GM18867 (cell line): ENCODE measurements around the gene SLC47A2.
"Not testable (repeated sequence)": the region's sequence is repeated elsewhere in the genome, so short reads cannot be mapped to it uniquely, and the experiment has no call there.

Source experiments
- ATAC-seq: cut with Tn5 transposase; IDR thresholded peaks from one replicate; pipeline ENCODE4 v1.9.1; 2021; ENCODE audit warnings: mild to moderate bottlenecking, moderate library complexity; ENCODE audit not compliant: unreplicated experiment

The SLC47A2 gene

DNA sequence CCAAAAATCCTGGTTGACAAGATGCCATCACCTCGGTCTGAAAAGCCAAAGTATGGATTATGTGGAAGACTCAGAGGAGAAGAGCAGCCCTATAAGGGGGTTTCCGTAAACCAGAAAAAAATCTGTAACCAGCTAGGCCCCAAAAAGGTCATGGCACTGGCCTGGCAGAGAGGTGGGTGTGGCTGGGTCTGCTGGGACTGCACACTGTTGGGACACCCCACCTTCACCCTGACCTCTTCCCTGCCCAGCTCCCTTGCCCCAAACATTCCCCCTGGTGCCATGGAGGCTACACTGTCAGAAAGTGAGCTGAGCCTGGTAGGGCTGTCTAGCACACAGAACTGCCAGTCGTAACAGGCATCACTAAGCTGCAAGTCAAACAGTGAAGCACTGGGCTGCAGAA, 6.5 kb downstream of the SLC47A2 start:
- ATAC-seq: no peak

GRCh38 chr17:19708431-19709175, 7.8 kb downstream of the SLC47A2 start:
- ATAC-seq: no peak

DNA sequence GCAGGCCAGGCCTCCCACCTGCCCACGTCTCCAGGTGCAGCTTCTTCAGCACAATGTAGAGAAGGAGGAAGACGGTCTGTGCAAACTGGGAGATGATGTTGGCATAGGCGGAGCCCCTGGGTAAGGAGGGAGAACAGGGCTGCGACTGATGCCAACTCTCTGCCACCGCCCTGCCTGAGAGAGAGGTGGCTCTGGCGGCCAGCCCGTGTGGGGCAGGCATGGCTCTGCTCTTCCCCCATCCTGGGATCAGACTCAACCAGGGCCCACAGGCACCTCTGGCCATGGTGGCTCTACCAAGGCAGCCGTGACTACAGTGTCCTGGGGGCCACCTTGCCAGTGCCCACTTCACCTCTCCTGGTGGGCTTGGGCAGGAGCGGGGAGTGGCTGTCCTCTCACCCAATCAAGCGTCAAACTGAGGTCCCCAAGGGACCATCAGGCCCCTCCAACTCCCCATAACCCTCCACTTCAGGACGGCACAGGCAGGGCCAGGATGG, 8.6 kb downstream of the SLC47A2 start:
- no peak for ATAC-seq

- no peak for ATAC-seq
Observed at GRCh38 chr17:19706791-19707727, 9.3 kb downstream of the SLC47A2 start.

DNA sequence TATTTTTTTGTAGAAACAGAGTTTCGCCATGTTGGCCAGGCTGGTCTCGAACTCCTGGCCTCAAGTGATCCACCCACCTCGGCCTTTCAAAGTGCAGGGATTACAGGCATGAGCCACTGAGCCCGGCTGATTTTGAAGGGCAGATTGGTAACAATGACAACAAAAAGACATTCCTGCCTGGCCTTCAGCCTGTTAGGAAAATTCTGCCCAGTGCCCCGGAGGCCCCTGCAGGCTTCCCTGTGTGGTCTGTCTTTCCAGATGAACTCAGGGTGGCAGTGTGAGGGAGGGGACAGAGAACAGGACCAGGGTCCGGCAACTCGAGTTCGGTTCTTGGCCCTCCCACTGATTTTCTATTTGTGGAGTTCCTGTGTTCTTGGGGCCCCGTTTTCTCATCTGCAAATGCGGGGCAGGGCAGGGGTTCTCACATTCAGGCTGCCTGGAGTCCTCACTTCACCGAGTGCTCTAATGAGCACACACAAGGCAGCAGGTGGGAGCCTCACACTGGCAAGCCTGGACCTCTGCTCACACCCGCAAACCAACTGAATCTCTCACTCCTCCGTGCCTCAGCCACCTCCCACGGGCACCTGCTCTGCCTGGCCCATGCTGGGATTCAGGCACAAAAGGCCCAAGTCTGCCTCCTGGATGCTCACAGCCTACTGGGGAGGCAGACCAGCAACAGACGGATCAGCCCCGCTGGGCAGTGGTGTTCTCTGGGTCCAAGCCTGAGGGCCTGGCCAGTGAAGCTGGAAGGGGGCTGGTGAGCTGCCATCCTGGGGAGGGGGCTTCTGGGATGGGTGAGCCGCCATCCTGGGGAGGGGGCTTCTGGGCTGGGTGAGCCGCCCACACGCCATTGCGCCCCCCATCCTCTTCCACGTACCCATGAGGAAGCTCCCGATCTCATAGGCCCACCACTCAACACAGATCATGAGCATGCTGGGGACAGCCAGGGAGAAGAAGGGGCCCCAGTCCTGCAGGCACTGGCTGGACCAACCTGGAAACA, 10.3 kb downstream of the SLC47A2 start:
- no peak for ATAC-seq

- no peak for ATAC-seq
Observed at GRCh38 chr17:19705201-19705600, 11.2 kb downstream of the SLC47A2 start.

GRCh38 chr17:19703828-19704613, 12.4 kb downstream of the SLC47A2 start:
- ATAC-seq: no peak

- no peak for ATAC-seq
Observed at GRCh38 chr17:19703106-19703827, 13.1 kb downstream of the SLC47A2 start.

DNA sequence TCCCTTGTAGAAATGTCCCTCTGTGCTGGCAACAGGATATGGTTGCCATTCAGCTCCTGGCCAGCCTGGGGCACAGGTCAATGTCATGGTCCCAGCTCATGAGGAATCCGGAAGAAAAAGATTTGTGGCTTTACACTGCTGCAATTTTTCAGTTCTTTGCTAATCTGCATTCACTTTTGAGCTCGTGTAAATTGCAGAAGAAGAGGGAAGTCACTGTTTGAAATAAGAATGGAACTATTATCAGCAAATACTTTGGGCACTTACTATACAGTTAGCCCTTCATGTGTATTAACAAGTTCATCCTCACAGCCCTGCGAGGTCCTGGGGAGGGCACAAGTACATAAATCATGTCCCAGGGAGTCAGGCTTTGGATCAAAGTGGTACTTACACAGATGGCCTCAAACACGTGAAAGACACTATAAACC, 14.2 kb downstream of the SLC47A2 start:
- ATAC-seq: no peak

DNA sequence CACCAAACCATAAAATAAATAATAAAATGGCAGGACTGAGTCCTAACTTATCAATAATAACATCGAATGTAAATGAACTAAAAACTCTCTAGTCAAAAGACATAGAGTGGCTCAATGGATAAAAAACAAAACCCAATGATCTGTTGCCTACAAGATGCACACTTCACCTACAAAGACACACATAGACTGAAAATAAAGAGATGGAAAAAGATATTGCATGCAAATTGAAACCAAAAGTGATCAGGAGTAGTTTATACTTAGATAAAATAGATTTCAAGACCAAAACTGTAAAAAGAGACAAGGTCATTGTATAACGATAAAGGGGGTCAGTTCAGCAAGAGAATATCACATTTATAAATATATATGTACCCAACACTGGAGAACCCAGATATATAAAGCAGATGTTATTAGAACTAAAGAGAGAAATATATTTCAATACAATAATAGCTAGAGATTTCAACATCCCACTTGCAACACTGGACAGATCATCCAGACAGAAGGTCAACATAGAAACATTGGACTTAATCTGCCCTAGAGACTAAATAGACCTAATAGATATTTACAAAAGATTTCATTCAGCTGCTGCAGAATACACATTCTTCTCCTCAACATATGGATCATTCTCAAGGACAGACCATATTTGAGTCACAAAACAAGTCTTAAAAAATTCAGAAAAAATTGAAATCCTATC, 29.8 kb downstream of the SLC47A2 start:
- ATAC-seq: no peak

DNA sequence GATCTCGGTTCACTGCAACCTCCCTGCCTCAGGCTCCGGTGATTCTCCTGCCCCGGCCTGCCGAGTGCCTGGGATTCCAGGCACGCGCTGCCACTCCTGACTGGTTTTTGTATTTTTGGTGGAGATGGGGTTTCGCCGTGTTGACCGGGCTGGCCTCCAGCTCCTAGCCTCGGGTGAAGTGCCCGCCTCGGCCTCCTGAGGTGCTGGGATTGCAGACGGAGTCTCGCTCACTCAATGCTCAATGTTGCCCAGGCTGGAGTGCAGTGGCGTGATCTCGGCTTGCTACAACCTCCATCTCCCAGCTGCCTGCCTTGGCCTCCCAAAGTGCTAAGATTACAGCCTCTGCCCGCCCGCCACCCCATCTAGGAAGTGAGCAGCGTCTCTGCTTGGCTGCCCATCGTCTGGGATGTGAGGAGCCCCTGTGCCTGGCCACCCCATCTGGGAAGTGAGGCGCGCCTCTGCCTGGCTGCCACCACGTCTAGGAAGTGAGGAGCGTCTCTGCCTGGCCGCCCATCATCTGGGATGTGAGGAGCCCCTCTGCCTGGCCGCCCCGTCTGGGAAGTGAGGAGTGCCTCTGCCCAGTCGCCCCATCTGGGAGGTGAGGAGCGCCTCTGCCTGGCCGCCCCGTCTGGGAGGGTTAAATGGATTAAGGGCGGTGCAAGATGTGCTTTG, 31.3 kb downstream of the SLC47A2 start:
- not testable (repeated sequence) for ATAC-seq

DNA sequence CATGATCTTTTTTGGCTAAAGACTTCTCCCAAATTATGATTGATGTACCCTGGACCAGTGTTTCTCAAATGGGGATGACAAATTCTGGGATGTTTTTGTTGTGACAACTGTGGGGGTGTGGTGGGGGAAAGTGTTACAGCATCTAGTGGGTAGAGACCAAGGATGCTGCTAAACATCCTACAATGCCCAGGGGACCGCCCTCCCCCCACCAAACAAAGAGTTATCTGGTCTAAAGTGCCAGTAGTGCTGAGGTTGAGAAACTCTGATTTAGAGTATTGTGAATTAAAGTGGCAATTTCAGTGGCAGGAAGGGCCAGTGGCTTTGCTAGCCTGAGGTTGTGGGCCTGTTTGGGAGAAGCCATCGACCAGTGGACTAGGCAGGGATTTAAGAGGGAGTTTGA, 33.3 kb downstream of the SLC47A2 start:
- no peak for ATAC-seq

GRCh38 chr17:19678581-19679453, 37.6 kb downstream of the SLC47A2 start:
- ATAC-seq: no peak

DNA sequence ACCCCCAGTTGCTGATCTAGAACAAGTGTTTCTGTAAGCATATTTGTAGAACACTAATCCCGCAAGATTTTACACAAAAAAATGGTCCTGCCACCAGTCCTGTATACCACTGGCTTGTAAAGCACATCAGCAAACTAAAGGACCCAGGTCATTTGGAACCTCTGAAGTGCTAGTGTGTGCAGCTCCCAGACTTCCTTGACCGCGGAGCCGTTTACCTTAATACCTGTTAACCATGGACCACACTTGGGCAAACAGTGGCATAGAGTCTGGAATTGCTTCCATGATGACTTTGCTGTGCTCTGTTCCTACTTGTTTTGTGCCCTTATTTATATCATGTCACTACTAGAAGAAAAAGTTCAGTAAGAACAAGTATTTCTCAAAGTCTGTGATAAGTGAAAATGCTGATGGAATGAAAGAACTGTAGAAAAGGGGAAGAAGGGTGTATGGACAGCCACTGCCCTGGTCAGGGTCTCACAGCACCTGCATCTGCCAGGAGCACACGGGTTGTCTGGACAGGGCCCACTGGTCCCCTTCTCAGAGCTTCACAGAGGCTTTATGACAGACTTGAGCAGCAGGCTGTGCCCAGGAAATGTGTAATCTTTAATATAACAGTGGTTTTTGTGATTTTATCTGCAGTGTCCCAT, 38.5 kb downstream of the SLC47A2 start:
- no peak for ATAC-seq

GRCh38 chr17:19676896-19677295, 39.5 kb downstream of the SLC47A2 start:
- ATAC-seq: no peak

DNA sequence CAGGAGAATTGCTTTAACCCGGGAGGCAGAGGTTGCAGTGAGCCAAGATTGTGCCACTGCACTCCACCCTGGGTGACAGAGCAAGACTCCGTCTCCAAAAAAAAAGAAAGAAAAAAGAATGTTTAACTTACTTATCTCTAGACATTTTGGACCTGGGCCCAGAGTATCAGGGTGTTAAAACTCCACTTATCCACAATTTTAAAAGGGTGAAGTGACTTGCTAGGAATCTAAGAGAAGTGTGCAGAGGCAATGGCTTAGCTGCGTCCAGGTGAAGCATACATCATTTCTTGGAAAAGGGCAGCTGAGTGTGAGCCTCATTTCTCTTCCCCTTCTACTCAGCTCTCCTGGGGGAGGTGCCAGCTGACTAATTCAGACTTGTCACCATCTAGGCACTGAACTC, 42.8 kb downstream of the SLC47A2 start:
- ATAC-seq: no peak
